ENCODE data around the gene LMCD1.

Gene LMCD1

GRCh38 chr3:8608041-8608790, 106.6 kb downstream of the LMCD1 start:
- in situ Hi-C loops (cut with MboI; ENCODE audit: low sequenced_read_pairs): loop anchor here (25.0 kb wide), 1 partner anchor 171 kb away; no protein-coding TSS in a partner anchor

- in situ Hi-C loops (cut with MboI; ENCODE audit: low sequenced_read_pairs): loop anchor here (25.0 kb wide), 1 partner anchor 172 kb away; no protein-coding TSS in a partner anchor
Observed at GRCh38 chr3:8608791-8609467, 107.3 kb downstream of the LMCD1 start.

- in situ Hi-C loops (cut with MboI; ENCODE audit: low sequenced_read_pairs): loop anchor here (25.0 kb wide), 1 partner anchor 174 kb away; no protein-coding TSS in a partner anchor
Observed at GRCh38 chr3:8610951-8611350, 109.3 kb downstream of the LMCD1 start.

- in situ Hi-C loops (cut with MboI; ENCODE audit: low sequenced_read_pairs): loop anchor here (25.0 kb wide), 1 partner anchor 181 kb away; no protein-coding TSS in a partner anchor
Observed at GRCh38 chr3:8617921-8618320, 116.3 kb downstream of the LMCD1 start.

- in situ Hi-C loops (cut with MboI; ENCODE audit: low sequenced_read_pairs): loop anchor here (25.0 kb wide), 1 partner anchor 182 kb away; no protein-coding TSS in a partner anchor
Observed at GRCh38 chr3:8618950-8619349, 117.3 kb downstream of the LMCD1 start.

- in situ Hi-C loops (cut with MboI; ENCODE audit: low sequenced_read_pairs): loop anchor here (25.0 kb wide), 1 partner anchor 182 kb away; no protein-coding TSS in a partner anchor
Observed at GRCh38 chr3:8619548-8619947, 117.9 kb downstream of the LMCD1 start.

GRCh38 chr3:8621141-8621540, 119.5 kb downstream of the LMCD1 start:
- in situ Hi-C loops (cut with MboI; ENCODE audit: low sequenced_read_pairs): loop anchor here (25.0 kb wide), 1 partner anchor 184 kb away; no protein-coding TSS in a partner anchor

GRCh38 chr3:8621872-8622271, 120.2 kb downstream of the LMCD1 start:
- in situ Hi-C loops (cut with MboI; ENCODE audit: low sequenced_read_pairs): loop anchor here (25.0 kb wide), 1 partner anchor 185 kb away; no protein-coding TSS in a partner anchor

GRCh38 chr3:8622873-8623691, 121.5 kb downstream of the LMCD1 start:
- in situ Hi-C loops (cut with MboI; ENCODE audit: low sequenced_read_pairs): loop anchor here (25.0 kb wide), 1 partner anchor 186 kb away; no protein-coding TSS in a partner anchor

- in situ Hi-C loops (cut with MboI; ENCODE audit: low sequenced_read_pairs): loop anchor here (25.0 kb wide), 1 partner anchor 186 kb away; no protein-coding TSS in a partner anchor
Observed at GRCh38 chr3:8623741-8624140, 122.1 kb downstream of the LMCD1 start.

Data from HL-60/S4 treated with phorbol 12-myristate 13-acetate at 8.2 ng/mL for 4 days and 3 days (cell line).